GM19193 (cell line): Measurements from ENCODE around the gene ZFYVE28.

Experiments
- POLR2A ChIP-seq: IDR thresholded peaks from 4 replicates; pipeline ENCODE4 v1.6.1; 2011; ENCODE audit not compliant: insufficient read depth, insufficient read length; ENCODE audit errors: extremely low read depth

ZFYVE28 gene

DNA sequence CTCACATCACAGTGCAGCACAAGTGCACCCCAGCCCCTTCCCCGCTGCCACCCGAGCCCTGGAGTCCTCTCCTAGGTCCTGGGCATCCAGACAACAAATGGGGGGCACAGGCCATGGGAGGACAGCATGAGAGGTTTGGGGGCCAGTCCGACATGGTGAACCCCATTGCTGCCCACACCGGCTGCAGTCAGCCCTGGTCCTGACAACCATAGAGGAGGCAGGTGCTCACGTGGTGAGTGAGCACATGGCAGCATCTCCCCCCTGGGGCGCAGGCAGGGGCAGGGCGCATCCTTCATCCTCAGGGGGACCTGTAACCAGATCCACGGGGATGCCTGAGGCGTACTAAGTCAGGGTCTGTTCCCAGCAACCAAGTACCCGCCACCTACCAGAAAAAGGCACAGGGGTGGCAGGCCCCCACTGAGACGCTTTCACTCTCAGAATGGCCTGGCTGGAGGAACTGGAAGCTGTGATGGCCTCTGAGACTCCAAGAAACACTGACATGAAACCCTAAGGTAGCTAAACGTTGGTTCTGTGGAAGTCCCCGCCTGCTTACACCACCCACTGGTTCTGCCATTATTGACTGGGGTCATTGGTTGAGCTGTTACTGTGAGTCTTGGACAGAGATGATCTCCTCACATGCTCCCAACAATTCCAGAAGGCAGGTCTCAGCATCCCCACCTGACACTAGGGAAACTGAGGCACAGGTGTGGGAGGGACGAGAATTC, 6.5 kb downstream of the ZFYVE28 start:
- TF ChIP-seq POLR2A, result no peak

DNA sequence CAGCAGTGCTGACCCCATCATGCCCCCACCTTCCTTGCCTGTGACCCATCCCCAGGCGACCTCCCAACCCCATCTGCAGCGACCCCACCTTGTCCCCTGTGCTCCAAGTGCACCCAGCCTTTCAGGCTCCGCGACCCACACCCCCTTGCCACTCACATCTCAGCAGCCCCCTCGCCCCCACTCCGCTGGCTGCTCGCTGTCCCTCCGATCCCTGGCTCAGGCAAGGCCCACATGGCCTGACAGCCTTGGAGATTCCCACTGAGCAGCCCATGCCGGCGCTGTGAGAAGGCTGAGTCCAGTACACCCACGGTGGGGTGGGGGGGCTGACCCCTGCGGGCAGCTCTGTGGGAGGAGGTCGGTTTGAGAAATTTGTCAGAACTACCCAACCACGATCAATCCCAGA, 9.1 kb downstream of the ZFYVE28 start:
- no peak for TF ChIP-seq POLR2A

DNA sequence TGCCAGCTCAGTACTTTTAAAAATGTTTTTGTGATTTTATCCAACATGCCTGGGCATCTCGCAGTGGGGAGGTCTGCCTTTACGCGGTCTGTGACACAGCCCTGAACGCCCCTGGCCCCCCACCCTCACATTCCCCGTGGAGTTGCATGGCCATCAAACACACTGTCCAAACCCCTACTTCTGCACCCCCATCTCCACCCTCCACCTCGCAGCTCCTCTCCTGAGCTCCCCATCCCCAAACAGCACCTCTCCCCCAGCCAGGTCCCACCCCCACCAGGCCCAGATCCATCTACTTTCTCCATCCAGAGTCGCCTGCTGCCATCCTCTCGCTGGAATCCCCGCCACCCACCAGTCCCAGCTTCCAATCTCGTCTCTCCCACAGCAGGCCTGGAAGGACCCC, 9.5 kb downstream of the ZFYVE28 start:
- no peak for TF ChIP-seq POLR2A

DNA sequence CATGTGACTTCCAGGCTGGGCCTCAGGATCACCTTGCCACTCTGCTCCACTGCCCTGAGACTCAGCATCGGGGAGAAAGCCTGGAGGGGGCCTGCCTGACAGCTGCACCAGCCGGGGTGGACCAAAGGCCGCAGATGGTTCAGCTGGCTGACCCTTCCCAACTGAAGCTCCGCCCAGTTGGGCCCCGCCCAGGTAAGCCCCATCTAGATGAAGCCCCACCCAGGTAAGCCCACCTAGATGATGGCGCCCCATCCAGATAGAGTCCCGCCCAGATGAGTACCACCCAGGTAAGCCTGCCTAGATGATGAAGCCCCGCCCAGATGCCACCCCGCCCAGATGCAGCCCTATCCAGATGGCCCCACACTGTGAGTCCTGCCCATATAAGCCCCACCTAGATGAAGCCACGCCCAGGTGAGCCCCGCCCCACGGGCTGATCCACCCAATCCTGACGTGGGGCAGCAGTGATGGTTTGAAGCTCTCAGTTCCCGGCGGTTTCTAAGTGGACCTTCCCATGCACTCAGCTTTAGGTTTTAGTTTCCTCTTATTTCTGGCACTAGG, 10.0 kb downstream of the ZFYVE28 start:
- TF ChIP-seq POLR2A, result no peak

DNA sequence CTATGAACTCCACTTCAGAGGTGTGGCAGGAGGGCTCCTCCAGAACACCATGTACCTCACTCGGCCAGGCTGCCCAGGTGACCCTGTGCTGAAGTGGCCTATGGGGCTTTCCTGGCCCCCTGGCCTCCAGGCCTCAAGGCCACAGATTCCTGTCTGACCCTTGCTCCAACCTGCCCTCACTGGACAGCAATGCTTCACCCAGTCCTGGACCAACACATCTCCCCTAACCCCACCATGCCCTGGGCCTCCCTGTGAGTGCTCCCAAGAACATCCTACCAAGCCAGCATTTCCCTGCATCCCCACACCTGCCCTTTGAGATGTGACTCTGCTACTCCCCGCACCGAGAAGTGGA, 10.5 kb downstream of the ZFYVE28 start:
- TF ChIP-seq POLR2A, result no peak

DNA sequence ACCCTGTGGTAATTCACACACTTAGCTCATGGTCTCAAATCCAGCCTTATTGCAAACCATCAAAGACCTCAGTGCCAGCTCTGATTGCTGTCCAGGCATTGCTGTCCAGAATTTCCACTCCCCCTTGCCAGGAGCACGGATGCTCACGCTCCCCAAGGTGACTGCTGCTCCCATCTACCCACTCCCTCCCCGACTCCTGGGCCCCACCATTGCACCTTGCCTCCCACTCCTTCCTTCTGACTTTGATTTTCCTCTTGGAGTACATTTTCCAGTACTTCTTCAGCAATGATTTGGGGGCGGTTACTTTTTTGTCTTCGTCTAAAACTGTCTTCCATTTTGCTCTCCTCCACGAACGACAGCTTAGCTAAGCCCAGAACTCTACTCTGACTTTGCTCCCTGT, 11.5 kb downstream of the ZFYVE28 start:
- no peak for TF ChIP-seq POLR2A

DNA sequence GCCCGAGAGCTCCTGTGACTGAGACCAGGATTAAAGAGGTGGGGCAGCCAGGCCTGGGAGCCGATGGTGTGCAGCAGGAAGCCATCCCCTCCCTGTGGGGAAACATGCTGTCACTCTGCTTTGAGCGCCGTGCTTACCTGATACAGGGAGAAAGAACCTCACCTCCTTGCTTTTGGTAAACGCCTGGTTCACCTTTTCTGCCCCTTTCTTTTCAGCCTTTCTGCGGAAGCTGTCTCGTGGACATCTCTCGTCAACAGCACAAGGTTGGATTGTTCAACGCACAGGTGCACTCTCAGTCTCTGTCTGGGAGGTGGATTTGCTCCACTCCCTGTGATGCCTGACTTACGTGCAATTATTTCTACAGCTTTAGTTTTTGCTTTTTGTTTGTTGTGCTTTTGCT, 12.0 kb downstream of the ZFYVE28 start:
- no peak for TF ChIP-seq POLR2A

DNA sequence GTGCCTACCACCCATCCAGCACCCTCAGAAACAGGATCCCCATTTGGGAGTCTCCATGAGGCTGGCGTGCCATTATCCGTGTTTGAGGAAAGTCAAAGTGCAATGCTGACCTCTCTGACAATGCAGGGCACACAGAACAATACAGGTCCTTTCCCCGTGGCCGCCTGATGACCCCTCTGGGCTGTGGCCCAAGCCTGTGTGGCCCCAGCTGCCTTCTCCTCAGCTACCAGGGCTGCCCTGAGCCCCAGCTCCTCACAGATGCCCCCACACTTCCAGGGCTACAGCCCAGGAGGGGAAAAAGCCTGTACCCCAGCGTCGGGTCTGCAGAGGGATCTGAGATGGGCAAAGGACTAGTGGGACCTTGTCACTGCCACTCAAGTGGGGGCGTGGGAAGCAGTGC, 15.5 kb downstream of the ZFYVE28 start:
- no peak for TF ChIP-seq POLR2A

DNA sequence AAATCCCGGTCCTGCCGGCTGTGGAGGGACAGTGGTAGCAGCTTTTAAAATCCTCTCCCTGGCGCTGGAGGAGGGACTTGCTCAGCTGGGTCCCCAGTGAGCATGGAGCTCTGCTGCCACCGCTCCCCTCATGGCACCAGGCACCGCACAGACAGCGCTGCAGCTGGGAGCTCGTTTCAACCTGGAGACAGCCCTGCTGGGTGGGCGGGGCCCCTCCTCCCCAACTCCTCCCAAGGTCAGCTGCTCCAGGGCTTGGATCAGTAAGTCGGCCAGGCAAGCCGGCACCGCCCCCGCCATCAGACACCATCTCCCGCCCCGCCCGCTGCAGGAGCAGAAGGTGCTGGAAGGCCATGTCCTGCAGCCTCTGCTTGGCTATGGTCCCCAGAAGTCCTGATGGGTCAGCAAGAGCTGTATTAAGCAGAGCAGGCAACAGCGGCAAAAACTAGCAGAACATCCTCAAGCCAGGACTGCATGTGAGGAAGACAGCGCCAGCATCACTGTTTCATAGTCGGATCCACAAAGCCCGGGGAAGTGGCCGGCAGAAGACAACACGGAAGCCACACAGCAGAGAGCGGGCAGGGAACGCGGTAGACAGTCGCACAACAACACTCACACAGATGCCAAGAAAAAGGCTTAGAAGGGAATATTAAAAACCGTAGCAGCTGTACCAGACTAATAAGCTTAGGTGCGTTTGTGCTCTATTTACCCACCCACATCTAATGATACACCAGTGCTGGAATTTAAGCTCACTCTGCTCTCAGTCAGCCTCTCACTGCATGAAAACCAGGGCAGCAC, 16.2 kb downstream of the ZFYVE28 start:
- no peak for TF ChIP-seq POLR2A

DNA sequence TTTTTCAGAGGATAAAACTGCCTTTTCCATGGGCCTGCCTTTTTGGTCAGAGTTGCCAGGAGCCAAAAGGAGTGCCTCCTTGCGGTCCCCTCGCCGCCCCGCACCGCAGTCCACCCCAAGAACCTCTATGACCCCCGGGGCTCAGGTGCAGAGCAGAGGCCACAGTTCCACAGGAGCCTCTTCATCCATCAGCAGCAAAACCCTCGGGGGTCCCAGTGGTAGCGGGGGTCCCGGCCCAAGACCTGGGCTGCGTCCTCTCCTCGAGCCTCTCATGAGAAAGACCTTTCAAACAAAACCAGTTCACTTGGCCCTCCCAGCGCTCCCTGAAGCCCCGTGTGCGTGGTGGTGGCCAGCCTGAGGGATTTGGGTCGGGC, 16.8 kb downstream of the ZFYVE28 start:
- TF ChIP-seq POLR2A, result no peak

DNA sequence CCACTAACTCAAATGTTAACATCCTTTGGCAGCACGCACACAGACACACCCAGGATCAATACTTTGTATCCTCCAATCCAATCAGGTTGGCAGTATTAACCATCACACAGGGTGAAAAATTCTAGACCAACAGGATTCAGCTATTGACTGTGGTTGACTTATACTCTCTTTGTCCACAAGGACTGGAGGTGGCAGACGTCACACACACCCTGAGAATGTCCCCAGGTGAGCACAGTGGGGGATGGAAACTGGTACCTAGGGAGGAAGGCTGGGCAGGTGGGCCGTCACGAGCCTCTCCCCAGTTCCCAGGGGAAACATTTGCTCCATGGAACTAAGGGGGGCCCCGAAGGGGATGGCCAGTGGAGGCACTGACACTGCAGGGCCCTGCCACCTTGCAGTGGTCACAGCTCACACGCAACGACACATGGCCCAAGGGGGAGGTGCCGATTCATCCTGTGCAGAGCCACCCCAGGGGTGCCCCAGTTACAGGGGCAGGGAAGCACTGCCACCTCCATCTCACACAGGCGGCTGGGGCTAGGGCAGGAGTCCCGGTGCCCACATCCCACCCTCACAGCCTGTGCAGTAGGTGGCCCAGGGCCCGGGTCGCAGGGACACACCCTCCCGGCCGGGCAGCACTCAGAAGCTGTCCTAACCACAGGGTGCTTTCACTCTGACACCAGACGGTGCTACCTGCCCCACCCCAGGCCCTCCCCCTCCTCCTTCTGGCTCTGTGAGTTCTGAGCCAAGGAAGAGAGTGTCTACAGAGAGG, 17.4 kb downstream of the ZFYVE28 start:
- no peak for TF ChIP-seq POLR2A

DNA sequence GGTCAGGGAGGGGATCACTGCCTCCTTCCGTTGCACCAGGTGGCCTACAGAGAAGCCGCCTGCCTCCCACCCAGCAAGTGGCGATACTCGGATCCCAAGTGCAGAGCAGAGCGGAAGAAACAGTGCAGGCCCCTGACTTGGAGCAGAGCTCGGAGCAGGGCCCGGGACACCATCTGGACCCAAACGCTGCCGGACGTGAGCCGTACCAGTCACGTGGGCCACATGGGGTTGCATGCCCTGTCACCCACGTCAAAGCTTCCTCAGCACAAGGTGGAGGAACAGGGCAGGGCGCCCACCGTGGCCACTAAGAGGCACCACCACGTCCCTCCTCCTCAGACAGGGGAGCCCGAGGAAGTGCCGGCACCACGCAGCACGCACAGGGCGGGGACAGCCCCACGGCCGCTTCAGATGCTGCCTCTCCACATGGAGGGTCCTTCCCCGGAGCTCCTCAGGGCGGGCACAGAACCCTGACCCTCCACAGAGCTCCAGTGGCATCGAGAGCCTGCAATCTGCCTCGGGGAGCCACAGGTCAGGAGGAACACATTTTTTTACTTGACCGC, 18.7 kb downstream of the ZFYVE28 start:
- no peak for TF ChIP-seq POLR2A

DNA sequence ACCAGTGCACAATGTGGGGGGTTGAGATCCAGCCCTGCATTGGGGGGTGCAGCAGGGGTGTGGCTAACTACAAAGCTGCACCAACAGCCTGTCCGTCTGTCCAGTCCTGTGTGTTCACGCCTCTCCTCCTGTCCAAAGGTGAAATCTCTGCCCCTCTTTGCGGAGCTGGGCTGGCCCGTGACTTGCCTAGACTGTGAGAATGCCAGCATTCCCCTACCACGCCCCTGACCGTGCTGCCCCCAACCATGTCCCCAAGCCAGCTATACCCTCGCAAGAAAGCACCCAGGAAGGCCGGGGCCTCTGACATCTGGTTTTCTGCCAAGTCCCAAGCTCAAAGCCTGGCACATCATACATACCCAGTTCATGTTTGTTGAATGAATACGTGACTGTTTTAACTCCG, 19.2 kb downstream of the ZFYVE28 start:
- no peak for TF ChIP-seq POLR2A

DNA sequence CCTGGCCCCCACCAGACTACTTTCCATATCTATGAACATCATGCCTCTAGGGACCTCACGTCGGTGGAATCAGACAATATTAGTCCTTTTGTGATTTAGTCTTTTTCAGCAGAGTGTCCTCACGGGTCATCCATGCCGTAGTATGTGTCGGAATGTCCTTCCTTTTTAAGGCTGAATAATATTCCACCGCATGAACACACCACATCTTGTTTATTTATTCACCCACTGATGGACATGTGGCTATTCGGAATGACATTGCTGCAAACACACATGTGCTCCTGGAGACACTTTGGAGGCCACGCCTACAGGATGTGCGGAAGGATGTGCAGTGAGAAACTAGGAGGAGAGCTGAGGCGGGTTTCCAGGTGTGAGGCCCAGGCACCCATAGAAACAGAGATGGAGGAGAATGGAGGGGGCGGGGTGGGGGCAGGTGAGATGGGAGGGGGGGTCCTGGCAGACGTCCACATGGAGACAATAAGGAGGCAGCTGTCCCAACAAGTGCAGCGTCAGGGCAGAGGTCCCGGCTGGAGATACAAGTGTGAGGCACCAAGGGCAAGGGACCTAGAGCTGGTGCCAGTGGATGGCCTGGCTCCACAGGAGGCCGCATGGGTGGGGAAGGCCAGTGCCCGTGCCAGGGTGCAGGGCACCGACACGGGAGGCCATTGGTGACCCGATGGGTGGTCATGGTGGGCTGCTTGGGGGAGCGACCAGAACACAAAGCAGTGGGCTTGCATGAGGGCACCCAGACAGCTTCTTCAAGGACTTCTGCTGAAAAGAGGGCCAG, 20.7 kb downstream of the ZFYVE28 start:
- no peak for TF ChIP-seq POLR2A
